Left ventricle myocardium superior (tissue), 1 donor: ENCODE results near the gene ESPNL. TPM values are rescaled to one million over a fixed set of nuclear protein-coding genes. Genes with fewer than 3 reads are reported as not detected.
A peak's percentile ranks its signal among the peaks of the same experiment; 100 is the strongest.

Source experiments
- ATAC-seq: fragments of 200-7000 bp; cut with Tn5 transposase; one replicate; pipeline ENCODE4 v1.9.1; 2020; ENCODE audit warnings: mild to moderate bottlenecking, moderate library complexity
- DNase-seq: peaks from one replicate; pipeline ENCODE4 v3.0.0-alpha.2; 2020
- intact Hi-C: fragments of 100-400 bp; cut with micrococcal nuclease; formaldehyde crosslinking; loops from one replicate; pipeline ENCODE4 v1.11.0; 2022
- total RNA-seq: library from RNA; stranded (reverse); fragmentation: NEBNext Ultra II Directional; extraction: Animal tissue kit (Norgen Biotek cat#: 25700); gene quantifications from one replicate; pipeline ENCODE4 v1.2.1, GENCODE V29; 2021
- donor health status: DM: no; HTN: yes; CAD: no; lungs with severe emphysema.

ESPNL gene
- total RNA-seq, 1 donor from 2014 or later = not detected

- ATAC-seq (no peak), DNase-seq (no peak)
Observed at GRCh38 chr2:238171575-238172187, 71.5 kb downstream of the ESPNL start.

DNA sequence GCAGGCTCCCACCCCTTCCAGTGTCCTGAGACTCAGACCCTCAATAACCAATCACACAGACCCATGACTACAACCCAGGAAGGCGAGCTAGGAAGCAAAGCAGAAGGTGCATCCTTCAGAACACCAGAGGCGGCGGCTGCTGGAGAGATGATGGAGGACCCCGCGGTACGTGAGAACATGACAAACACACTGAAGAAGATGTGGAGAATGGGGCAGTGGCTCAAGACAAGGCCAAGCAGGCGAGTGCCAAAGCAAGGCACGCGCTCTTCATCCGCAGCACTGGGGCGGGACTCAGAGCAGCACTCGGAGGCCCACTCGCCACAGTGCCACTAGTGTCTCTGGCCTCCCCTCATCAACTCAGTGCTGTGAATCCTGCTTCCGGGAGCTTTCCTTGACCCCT lies 72.3 kb downstream of the ESPNL start:
- ATAC-seq = no peak
- intact Hi-C loops = no loop called here
- DNase-seq = no peak

More at GRCh38 chr2:238171575-238172187, 71.5 kb downstream of the ESPNL start:
- intact Hi-C loops = no loop called here

DNA sequence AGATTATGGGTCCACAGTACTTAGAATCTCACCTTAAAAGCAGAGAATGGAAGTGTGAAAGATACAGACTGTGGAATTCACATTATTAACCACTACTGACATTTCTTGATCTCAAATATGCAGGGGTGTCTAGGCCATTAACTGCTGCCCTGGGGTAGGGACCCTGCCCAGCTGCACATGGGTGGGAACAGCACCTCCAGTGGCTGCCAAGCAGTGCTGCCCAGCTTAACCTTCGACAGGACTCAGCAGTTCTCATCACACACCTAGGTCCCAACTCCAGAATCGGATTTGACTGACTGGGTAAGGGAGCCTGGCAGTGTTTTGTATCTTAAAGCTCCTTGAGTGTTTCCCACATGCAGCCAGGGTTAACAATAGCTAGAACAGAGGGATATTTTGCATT lies 73.6 kb downstream of the ESPNL start:
- ATAC-seq (no peak), DNase-seq (no peak)
- intact Hi-C loops = no loop called here

DNA sequence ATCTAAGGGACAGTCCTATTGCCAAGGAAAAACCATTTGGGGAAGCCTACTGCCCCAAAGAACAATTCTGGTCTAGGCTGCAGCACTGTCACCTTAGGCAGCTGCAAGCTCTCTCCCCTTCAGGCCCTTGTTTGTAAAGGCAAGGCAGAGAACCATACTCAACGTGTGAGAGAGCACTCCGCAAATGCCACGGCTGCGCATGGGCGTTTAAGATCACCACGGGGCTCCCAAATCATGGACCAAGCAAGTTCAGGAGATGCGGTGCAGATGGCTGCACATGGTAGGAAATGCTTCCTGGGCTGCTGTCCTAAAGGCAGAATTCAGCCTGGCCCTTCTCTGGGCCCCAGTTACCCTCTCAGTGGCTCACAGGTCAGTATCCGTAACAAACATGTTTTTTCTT lies 74.2 kb downstream of the ESPNL start:
- ATAC-seq (no peak), DNase-seq (no peak)
- intact Hi-C loops = no loop called here

GRCh38 chr2:238174701-238175100 lies 74.6 kb downstream of the ESPNL start:
- ATAC-seq (no peak), DNase-seq (no peak)
- intact Hi-C loops = no loop called here

DNA sequence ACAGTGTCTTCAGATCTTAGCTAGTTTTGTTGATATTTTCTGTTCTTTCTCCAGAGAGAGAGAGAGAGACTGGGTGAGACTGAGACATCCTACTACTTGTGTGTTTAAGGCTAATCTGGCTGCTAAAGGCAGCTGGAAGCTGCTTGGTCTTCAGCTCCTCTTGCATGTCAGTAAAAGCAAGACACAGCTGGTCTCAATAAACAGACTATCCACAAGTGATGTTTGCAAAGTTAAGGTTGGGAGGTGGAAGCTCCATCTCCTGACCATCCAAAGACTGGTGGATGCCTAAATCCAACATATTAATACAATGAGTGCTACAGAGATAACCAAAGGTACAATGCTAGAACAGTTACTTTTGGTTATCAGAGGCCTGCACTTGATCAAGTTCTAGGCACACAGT lies 76.5 kb downstream of the ESPNL start:
- no peak for DNase-seq
- ATAC-seq = no peak
- intact Hi-C loops = no loop called here

GRCh38 chr2:238180554-238180953 lies 80.4 kb downstream of the ESPNL start:
- intact Hi-C loops = no loop called here
- ATAC-seq (no peak), DNase-seq (no peak)

- intact Hi-C loops = no loop called here
- peak; percentile 28 for ATAC-seq
- DNase-seq = no peak
Observed at GRCh38 chr2:238182362-238182761, 82.2 kb downstream of the ESPNL start.

Other genes starting within 250 kb of the ESPNL start
- gene RAMP1, start 240.7 kb upstream of the ESPNL start, total RNA-seq = 151 TPM
- gene UBE2F, start 133.3 kb upstream of the ESPNL start, total RNA-seq = 67.7 TPM
- 14.7 TPM for gene SCLY, start 39.3 kb upstream of the ESPNL start, total RNA-seq
- 22.0 TPM for gene KLHL30, start 38.3 kb downstream of the ESPNL start, total RNA-seq
- gene ERFE, start 58.6 kb downstream of the ESPNL start, total RNA-seq = not detected
- 26.7 TPM for gene ILKAP, start 103.4 kb downstream of the ESPNL start, total RNA-seq
- 2.7 TPM for gene HES6, start 139.7 kb downstream of the ESPNL start, total RNA-seq
- 4.5 TPM for gene PER2, start 188.3 kb downstream of the ESPNL start, total RNA-seq
- 13.8 TPM for gene TRAF3IP1, start 220.2 kb downstream of the ESPNL start, total RNA-seq